Measurements from ENCODE around the gene RMDN3. TPM values are rescaled to one million over a fixed set of nuclear protein-coding genes. Genes with fewer than 3 reads are reported as not detected.

Gene RMDN3
- polyA plus RNA-seq, 3 donors = 36.5 to 44.3 (median 39.9) TPM

Other genes starting within 250 kb of the RMDN3 start
- 10 to 100 TPM; 28.6 to 34.0 (median 32.0) TPM for gene CCDC32, start 190.2 kb downstream of the RMDN3 start, polyA plus RNA-seq (ENCODE audit: insufficient read length in 3 of 3)
- 10 to 100 TPM; 10.1 to 13.3 (median 12.8) TPM for gene RPUSD2, start 186.0 kb downstream of the RMDN3 start, polyA plus RNA-seq (ENCODE audit: insufficient read length in 3 of 3)
- gene KNL1, start 161.0 kb downstream of the RMDN3 start, polyA plus RNA-seq (ENCODE audit: insufficient read length in 3 of 3) = 10 to 100 TPM; 19.0 to 25.6 (median 20.4) TPM
- 10 to 100 TPM; 10.4 to 17.6 (median 17.3) TPM for gene RAD51, start 60.1 kb downstream of the RMDN3 start, polyA plus RNA-seq (ENCODE audit: insufficient read length in 3 of 3)
- 10 to 100 TPM; 29.7 to 53.1 (median 44.7) TPM for gene GCHFR, start 8.8 kb upstream of the RMDN3 start, polyA plus RNA-seq (ENCODE audit: insufficient read length in 3 of 3)
- 1 to 10 TPM; 2.1 to 5.2 (median 3.1) TPM for gene C15orf62, start 14.7 kb upstream of the RMDN3 start, polyA plus RNA-seq (ENCODE audit: insufficient read length in 3 of 3)
- gene ZFYVE19, start 51.8 kb upstream of the RMDN3 start, polyA plus RNA-seq (ENCODE audit: insufficient read length in 3 of 3) = 10 to 100 TPM; 23.9 to 29.1 (median 28.4) TPM
- gene DNAJC17, start 52.2 kb upstream of the RMDN3 start, polyA plus RNA-seq (ENCODE audit: insufficient read length in 3 of 3) = 10 to 100 TPM; 35.0 to 43.4 (median 43.0) TPM
- gene PPP1R14D, start 73.5 kb upstream of the RMDN3 start, polyA plus RNA-seq (ENCODE audit: insufficient read length in 3 of 3) = under 1 TPM; 0.27 to 0.61 (median 0.44) TPM
- 10 to 100 TPM; 51.5 to 76.8 (median 67.8) TPM for gene SPINT1, start 88.8 kb upstream of the RMDN3 start, polyA plus RNA-seq (ENCODE audit: insufficient read length in 3 of 3)
- gene RHOV, start 119.0 kb upstream of the RMDN3 start, polyA plus RNA-seq (ENCODE audit: insufficient read length in 3 of 3) = 1 to 10 TPM; 1.4 to 2.6 (median 1.5) TPM
- gene VPS18, start 139.2 kb upstream of the RMDN3 start, polyA plus RNA-seq (ENCODE audit: insufficient read length in 3 of 3) = 10 to 100 TPM; 15.5 to 19.2 (median 17.2) TPM
- 1 to 10 TPM; 7.8 to 8.9 (median 8.4) TPM for gene DLL4, start 174.1 kb upstream of the RMDN3 start, polyA plus RNA-seq (ENCODE audit: insufficient read length in 3 of 3)
- gene CHAC1, start 198.2 kb upstream of the RMDN3 start, polyA plus RNA-seq (ENCODE audit: insufficient read length in 3 of 3) = 1 to 10 TPM; 2.3 to 3.2 (median 2.4) TPM